HG03108 (cell line): ENCODE results near the gene CRHBP.
A peak's percentile ranks its signal among the peaks of the same experiment; 100 is the strongest.
"Not testable (repeated sequence)": the region's sequence is repeated elsewhere in the genome, so short reads cannot be mapped to it uniquely, and the experiment has no call there.

Experiments used
- ATAC-seq: cut with Tn5 transposase; IDR thresholded peaks from one replicate; pipeline ENCODE4 v1.9.1; 2021; ENCODE audit warnings: moderate library complexity; ENCODE audit not compliant: unreplicated experiment

The CRHBP gene

DNA sequence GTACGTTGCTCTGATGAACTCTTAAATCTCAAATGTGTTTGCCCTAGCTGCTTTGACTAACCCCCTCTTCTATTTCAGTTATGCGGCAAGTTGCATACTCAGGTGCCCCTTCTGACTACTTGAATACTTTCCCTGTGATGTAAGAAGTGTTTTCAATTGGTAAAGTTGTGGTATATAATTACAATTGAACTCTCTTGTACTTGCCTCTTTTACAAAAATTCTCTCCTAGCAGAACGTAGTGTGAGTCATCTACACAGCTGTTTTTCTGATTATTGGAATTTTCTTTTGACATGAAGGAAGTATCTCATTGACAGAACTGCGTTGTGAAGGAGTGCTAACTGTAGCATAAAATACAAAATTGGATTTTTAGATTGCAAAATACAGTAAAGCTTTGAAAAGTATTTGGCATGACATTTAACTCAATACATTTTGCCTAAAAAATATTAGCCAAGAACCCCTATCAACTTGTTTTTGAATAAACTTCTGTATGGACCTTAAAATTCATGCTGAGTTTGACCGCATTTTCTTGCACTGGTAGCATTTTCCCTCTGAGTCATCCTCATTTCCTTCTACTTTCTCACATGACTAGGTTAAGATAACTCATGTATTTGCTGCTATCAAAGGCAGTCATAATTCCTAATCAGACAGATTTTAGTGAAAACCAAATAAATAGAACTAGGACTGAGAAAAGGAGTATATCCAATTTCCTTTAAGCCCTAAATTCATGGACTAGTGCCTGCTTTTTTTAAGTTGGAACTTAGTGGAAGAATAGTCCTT lies 6.3 kb downstream of the CRHBP start:
- ATAC-seq: no peak

DNA sequence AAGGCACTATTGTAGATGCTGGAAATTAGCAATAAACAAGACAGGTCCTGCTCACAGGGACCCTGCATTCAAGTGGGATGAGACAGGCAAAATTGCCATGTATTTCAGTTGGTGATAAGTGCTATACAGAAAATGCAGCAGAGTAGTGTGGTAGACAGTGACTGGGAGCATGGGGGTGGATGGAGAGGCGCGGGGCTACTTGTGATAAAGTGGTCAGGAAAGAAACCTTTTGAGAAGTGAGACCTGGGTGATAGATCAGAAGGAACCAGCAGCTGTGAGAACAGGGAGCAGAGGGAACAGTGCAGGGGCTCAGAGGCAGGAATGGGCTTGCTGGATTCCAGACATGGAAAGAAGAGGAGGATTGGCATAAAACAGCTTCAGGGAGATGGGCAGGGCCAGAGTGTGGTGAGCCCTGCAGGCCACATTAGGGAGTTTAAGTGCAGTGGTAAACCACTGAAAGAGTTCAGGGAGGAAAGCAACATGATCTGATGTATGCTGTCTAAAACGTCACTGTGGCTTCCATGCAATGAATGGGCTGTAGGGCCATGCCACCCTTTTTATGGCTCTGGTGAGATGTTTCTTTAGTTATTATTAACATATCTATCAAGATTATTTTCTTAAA lies 7.3 kb downstream of the CRHBP start:
- peak; percentile 74 for ATAC-seq

DNA sequence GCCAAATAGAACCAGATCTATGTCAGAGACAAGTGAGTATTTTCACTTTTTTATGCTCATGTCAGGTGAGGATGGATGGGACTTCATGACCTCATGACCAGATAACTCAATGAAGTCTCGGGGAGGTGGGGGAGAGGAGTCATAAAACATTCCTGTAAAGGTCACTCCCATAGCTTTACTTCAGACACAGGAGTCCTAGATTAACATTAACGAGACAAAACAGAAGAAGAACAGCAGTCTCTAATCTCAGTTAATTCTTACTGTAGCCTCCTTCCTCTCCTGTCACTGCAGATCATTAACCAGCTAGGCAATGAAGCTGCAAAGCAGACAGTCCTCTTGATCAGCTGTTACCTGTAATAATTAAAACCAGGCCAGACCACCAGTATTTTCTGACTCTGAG lies 11.2 kb downstream of the CRHBP start:
- no peak for ATAC-seq

DNA sequence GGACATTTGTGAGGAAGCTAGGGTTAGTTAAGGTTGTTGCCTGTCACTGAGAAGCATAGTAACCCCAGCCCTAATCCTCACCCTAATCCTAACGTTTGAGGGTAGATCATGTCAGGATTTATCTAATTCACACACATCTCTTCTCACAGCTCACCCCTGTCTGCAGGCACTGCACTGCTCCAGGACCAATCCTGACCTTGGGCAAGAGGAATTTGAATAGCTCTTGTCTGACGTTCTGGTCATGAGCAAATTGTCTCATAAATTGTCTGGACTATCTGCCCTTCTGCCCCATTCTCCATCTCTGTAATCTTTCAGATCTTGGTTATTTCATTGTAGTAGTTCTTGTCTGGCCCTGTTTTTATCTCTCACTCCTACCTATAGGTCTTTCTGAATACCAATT lies 18.7 kb downstream of the CRHBP start:
- ATAC-seq: no peak

DNA sequence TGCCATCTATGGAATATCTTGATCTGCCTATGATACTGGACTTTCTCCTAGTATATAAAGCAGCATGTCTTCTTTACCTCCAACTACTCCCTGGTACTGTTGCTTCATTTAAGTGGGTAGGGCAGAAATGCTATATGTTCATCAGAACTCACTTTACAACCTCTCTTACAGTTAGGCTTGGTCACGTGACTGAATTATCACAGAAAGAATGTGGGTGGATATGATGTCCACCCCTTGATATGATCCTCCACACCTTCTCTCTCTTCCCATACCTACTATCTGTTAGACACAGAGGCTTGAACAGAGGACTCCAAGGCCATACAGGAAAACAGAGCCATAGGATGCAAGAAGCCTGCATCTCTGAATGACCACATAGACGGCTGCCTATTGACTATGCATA lies 19.8 kb downstream of the CRHBP start:
- ATAC-seq: no peak

DNA sequence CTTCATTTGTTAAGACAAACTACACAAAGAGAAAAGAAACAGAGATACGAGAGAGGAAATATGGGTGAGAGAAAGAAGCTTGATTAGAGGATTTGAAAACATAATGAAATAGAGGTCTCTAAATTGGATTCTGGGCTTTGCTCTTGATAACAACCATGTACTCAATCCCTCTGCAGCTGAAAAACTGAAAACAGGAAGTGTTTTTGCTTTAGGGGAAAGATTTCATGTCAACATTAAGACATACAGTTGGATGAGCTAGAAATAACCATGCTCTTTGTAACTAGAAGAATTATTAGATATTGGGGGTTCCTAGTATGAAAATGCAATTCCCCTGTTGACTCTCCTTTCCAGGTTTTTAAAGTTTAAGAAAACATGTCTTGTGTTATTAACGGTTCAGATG lies 21.9 kb downstream of the CRHBP start:
- no peak for ATAC-seq

DNA sequence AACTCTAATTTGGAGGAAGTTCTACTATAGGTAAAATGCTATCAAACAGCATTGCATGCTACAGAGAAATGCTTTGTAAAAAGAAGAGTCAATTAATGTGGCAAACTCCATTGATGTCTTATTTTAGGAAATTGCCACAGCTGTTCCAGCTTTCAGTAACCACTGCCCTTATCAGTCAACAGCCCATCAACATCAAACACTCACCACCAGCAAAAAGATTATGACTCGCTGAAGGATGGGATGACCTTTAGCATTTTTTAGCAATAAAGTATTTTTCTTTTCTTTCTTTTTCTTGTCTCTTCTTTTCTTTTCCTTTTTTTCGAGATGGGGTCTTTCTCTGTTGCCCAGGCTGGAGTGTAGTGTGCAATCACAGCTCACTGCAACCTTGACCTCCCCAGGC lies 26.0 kb downstream of the CRHBP start:
- ATAC-seq: no peak

DNA sequence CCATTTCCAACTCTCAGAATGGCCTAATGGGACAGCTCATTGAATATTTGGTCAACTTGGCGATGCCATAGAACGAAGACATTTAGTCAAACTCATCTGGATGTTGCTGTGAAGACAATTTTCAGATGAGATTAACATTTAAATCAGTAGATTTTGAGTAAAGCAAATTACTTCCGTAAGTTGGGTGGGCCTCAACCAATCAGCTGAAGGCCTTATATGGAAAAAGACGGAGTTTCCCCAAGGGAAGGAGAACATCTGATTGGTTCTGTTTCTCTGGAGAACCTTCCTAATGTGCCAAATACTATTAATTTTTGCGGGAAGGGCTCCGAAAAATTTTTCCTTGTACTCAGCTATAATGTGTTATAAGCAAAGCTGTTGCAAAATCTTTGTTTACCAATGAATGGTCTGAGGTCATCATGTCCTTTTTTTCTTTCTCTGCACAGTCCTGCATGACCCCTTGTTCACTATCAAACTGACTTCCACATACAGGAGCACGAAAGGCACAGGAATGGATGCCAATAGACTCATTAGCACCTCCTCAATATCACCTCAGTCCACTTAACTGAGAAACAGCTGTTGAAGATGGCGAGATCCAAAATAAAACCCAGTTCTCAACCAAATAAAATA lies 27.8 kb downstream of the CRHBP start:
- ATAC-seq: no peak

DNA sequence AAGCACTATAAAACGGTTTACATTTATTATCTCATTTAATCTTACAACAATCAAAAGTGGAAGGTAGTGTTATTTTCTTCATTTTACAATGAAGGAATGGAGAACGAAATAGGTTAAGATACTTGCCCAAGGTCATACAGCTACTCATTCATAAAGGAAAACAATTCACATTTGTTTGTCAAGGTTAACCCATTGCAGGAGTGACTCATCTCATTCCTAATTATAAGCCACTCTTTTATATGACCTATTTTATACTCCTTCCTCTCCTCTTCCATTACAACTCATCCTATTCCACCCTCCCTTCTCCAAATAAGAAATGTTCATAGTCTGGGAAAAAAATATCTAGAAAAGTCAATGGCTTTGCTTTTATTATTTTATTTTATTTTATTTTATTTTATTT lies 29.6 kb downstream of the CRHBP start:
- ATAC-seq: no peak

DNA sequence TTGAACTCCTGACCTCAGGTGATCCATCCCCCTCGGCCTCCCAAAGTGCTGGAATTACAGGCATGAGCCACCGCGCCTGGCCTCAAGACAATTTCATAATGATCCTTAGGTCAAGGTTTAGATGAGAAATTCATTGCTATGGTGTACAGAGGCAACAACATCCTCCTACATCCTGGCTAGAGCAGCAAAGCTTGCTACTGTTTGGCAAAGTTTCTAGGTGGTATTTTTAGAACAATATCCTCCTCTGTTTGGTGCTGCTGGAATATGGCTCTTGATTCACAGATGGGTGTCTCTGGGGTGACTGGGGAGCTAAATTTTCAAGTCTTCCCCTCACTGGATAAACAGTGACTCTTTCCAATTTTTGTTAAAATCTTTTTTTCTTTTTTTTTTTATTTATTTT lies 30.6 kb downstream of the CRHBP start:
- ATAC-seq: no peak

DNA sequence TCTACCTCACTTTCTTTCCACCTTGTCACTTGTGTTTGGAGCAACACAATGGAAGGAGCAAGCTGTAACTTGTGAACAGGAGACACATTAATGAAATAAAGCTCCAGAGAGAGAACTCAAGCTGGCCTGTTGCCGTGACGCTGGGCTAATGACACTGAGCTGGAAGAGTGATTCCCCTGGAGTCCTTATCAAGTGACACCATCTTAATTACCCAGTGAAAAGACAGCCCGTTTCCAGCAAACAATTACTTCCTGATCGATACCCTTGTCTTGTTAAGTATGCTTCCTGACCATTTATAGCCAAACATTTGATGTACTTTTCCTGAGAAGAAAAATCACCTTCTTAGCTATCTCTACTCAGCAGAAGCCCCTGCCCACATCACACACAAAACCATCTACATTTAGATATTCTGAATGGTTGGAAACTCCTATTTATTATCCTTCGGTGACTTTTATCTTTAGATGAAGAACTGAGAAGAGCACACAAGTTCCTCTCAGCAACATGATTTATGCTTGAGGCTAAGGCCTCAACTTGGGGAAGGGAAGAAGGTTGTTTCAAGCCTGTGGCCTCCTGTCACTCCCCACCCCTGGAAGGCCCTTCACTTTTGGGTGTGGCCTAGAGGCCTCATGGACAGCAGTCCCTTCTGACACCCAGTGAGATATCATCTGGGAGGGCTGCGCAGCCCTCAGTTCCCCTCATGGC lies 34.1 kb downstream of the CRHBP start:
- no peak for ATAC-seq

DNA sequence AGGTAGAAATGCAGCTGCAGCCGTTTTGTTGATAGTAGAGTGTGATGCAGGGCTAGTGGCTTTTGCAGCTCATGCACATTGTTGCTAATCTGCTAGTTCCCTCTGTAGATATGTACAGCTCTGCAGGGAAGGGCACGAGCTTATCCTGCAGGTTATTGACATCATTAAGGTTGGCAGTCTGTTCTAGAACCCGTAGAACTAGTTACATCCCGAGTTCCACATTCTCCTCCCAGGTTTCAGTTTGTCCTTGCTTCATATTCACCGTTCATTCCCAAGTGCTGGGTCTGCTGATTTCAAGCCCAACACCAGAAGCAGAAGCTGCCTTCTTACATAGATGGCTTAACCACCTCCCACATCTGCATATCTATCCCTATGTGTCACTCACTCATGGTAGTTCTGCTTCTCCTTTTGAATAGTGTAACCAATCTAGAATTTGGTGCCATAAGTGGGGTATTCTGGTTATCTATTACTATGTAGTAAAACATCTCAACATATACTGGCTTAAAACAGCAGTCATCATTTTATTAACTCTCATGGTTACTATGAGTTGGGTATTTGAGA lies 38.1 kb downstream of the CRHBP start:
- no peak for ATAC-seq

DNA sequence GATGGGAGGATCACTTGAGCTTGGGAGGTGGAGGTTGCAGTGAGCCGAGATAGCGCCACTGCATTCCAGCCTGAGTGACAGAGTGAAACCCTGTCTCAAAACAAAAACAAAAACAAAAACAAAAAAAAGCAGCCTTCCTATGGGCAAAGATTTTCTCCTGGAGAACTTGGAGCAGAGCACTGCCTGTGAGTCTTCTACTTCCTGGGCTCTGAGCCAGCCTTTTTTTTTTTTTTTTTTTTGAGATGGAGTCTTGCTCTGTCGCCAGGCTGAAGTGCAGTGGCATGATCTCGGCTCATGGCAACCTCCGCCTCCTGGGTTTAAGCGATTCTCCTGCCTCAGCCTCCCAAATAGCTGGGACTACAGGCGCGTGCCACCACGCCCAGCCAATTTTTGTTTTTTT lies 40.6 kb downstream of the CRHBP start:
- ATAC-seq: not testable (repeated sequence)

DNA sequence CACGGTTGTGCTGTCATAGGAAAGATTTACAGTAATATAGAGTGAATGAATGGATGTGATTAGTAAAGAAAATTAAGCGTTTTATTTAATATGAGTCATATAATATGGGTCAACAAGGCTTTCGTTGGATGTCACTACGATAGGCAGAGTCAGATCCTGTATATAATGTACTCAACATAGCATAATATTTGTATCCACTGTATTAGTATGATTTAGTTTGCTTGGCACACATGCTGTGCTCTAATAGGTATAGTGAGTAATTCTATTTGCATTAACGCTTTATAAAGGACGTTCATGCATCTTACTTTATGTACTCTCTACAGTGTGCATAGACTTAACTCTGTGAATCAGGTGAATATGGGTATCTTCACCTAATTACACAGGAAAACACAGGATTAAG lies 41.5 kb downstream of the CRHBP start:
- no peak for ATAC-seq

DNA sequence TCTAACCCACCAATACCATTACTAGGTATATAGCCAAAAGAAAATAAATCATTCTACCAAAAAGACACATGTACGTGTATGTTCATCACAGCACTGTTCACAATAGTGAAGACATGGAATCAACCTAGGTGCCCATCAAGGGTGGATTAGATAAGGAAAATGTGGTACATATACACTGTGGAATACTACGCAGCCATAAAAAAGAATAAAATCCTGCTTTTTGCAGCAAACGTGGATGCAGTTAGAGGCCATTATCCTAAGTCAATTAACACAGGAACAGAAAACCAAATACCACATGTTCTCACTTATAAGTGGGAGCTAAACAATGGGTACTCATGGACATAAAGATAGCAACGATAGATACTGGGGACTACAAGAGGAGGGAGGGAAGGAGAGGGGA lies 45.4 kb downstream of the CRHBP start:
- not testable (repeated sequence) for ATAC-seq

DNA sequence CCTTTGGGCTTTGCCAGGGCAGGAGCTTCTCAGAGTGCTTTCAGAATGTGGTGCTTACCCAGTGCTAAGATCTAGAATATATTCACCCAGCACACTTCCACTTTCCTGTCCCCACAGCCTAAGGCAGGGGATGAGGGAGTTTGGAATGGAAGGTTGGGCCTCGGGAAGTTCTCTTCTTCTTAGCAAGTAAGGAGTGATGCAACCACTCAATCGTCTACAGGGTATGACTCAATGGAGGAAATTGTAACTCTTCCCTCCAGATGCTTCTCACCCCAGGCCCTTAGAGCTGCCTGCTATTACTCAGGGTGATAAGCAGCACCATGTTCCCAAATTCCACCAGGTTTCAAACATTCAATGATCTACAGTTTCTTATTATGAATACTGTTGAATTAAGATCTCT lies 46.6 kb downstream of the CRHBP start:
- no peak for ATAC-seq

DNA sequence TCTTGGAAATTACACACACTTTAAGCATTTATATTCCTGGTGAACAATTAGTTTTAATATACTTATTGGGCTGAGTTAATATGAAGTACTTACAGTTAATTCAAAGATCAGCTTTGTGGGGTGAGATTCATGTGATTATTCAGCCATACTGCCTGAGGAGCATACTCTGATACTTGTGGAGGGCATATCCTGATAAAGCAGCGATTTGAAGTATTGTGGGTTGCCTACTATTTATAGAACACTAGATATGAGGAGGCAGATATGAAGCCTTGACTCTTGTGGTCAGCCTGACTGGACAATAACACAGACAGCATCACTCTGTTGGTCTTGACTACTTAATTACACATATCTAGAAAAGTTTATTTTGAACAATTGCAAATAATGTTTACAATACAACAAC lies 50.4 kb downstream of the CRHBP start:
- no peak for ATAC-seq

DNA sequence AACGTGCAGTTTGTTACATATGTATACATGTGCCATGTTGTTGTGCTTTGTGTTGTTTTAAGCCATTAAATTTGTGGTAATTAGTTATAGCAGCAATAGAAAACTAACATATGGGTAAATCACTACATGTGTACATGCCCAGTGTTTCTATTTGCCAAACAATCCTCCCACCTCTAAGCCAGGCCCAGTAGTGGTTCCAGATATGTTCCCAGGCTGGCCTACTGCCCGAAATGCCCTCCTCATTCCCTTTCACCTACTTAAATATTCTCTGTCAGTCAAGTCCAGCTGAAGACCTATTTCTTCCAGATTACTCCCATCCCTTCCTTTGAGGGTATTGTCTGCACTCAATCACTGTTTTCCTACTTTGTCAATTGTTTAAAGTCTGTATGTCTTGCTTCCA lies 53.3 kb downstream of the CRHBP start:
- ATAC-seq: no peak

DNA sequence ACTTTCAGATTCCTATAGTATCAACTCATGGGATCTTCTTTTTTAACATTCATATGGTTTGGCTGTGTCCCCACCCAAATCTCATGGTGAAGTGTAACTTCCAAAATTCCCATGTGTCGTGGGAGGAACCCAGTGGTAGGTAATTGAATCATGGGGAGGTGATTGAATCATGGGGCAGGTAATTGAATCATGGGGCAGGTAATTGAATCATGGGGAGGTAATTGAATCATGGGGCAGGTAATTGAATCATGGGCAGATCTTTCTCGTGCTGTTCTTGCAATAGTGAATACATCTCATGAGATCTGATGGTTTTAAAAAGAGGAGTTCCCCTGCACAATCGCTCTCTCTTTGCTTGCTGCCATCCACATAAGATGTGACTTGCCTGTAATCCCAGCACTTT lies 55.6 kb downstream of the CRHBP start:
- ATAC-seq: no peak

DNA sequence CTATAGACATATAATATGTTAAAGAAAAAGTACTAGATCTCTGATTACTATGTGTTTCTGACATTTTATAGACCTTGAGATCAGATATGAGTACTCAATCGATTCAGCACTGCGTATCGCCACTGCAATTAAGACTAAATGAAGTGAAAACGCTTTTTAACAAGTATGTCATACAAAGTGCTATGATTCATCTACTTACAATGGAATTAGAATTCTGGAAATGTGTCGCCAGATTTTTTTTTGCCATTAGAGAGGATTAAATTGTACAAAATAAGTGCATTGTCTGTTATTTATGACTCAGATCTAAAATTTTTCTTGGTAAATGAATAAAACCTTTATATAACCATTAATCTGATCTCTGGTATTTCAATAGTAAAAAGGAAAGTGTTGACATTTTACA lies 57.4 kb downstream of the CRHBP start:
- no peak for ATAC-seq

DNA sequence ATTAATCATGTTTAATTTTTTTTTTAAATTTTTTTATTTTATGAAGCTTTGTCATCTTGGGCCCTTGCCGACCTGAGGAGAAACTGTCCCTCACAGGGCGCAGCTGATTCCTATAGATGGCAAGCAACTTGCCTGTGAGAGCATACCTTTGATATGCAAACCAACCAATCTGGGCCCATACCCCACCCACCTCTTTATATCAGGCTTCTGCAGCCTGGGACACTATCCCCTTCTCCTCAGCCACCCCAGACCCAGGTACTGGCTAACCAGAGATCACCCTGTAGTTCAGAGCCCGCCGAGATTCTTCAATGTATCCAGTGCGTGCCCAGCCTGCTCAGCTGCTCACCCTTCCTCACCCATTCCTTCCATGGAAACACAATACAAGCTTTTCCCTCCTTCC lies 58.7 kb downstream of the CRHBP start:
- no peak for ATAC-seq

DNA sequence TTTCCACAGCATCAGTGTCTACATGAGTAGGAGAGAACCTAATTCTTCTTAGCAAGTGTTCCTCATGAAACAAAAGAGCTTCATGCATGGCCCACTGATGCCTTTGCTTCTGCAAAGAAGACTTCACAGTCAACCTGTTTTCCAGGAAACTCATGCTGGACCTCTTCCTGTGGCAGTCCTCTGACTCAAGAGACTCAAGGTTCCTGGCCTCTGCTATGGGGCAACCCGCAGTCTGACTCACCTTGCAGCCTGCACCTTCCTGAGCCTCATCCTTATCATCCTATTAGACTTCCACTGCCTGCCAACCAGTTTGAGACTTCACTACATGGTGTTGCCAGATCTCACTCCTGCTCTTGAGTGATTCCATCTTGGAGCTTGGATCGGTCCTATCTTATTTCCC lies 59.8 kb downstream of the CRHBP start:
- no peak for ATAC-seq
